HTR-8/SVneo (cell line): ENCODE results near the gene FRMD4A.

Experiments used
- DNase-seq: peaks from one replicate; pipeline ENCODE4 v3.0.0; 2011; ENCODE audit warnings: low spot score, mixed read lengths; ENCODE audit not compliant: insufficient read length
- FAIRE-seq: peaks from 2 replicates; lab custom pipeline; 2011; peaks lifted over from hg19 to GRCh38; lab: Jason Lieb, UNC

The FRMD4A gene

DNA sequence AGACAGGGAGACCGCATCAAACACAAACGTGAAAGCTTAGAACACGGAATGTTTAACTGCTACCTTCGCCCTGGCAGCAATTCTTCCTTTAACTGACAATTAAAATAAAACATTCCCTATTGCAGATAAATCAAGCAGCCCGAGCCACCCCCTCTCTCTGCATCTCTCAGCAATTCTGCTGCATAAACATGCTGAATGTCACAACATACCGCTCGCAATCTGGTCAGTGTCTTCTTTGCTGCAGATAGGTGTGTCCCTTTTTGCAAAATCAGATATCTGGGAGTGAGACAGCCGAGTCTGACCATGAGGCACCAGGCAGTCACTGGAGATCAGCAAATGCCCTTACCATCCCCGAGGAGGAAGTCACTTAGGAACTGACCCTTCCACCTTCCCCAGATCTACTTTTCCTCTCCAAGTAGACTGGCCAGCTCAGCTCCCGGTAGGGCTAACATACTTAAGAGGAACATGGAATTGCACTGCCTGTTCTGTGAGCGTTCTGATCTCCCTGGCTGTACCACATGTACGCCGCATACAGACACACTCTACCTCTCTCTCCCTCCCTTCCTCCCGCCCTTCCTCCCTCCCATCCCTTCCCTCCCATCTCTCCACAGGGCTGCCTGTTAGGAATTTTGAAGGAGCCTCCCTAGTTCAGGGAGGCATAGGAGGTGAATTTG lies at the start of gene FRMD4A:
FRMD4A (minus strand) TSS at position 537 of the 674 bp plus-strand sequence.
- FAIRE-seq (no peak), DNase-seq (no peak)

DNA sequence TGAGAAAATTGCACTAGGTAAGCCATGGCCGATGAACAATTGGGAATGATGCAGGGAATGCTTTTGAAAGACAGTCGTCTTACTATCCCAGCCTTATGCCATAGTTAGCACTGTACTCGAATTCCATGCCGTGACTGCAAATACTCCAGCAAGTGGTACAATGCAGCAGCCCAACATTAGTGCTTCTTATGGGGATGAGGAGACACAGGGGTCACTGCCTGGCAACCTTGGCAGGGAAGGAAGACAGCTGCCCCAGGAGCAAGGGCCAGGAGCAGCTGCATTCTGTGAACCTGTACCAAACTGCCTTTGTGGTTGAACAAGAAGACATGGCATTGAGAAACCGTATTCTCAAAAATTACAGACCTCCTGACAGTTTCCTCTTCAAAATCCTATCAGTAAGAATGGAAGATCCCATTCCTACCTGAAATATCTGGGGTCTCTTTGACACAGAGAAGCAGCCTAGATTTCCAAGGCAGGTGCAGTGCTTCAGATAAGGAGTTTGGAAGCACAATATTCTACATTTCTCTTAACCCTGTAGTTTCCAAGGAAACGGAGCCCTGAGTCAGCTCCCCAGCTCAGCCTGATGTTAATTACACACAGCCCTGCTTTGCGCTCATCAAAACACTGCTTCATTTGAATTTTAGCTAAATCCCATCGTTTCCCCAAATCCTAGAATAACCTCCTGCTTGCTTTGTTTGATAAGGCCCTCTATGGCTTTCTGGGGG lies 49.0 kb upstream of the FRMD4A start:
- DNase-seq (no peak), FAIRE-seq (no peak)

DNA sequence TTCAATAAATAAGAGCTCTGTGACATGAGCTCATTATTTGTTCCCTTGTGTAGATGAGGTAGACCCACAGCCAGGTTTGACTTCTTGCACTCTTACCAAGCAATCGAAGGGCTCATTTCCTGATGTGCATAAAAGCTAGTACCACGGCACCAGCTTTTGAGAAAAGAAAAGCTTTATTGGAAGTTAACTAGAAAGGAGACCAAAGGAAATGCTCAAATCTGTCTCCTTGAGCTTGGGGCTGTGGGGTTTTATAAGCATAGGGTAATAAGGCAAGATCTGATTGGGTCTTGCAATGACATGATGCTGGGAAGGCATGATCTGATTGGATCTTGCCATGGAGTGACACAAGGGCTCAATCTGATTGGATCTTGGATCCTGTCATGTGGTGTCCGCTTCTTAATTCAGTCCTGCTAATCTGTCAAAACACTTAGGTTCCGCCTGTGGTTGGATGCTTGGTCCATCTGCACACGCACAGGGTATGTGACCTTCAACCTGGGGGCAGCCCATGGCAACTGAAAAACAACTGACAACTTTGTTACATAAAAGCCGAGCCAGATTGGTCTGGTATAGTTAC lies 47.8 kb upstream of the FRMD4A start:
- DNase-seq (no peak), FAIRE-seq (no peak)

DNA sequence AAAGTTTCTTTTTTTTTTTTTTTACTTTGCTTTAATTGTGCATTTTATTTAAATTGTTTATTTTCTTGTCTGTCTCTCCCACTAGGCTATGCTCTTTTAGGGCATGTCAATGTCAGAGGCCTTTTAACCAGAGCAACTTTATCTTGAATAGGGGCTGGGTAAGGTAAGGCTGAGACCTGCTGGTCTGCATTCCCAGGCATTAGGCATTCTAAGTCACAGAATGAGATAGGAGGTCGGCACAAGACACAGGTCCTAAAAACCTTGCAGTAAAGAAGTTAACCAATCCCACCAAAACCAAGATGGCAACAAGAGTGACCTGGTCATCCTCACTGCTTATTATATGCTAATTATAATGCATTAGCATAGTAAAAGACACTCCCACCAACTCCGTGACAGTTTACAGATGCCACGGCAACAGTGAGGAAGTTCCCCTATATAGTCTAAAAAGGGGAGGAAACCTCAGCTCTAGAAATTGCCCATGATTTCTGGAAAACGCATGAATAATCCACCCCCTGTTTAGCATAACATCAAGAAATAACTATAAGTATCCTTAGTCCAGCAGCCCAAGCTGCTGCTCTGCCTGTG lies 47.0 kb upstream of the FRMD4A start:
- no peak for FAIRE-seq
- DNase-seq = no peak

DNA sequence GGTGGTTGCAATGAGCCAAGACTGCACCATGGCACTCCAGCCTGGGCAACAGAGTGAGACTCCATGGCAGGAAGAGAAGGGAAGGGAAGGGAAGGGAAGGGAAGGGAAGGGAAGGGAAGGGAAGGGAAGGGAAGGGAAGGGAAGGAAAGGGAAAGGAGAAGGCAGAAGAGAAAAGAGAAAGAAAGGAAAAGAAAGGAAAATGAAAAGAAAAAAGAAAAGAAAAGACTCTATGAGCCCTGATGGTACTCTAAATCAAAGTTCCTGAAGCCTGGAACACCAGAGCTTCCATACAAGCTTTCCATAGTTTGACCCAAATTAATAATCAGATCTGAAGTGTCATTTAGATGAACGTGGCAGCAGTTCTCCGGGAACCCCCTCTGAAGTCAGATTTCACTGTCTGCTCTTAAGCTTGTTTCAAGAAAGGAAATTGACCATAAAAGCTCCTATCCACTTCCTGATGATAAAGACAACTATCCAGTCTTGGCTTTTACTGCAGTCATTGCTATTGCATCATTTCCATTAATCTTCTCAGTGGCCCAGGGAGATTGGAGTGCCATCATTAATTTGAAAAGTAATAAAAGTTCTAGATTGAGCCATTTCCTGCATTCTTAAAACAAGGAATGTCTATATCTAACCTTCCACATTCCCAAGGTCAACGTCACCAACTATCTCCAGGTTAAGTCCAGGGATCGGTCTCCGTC lies 44.2 kb upstream of the FRMD4A start:
- peak; percentile 54 for DNase-seq
- no peak for FAIRE-seq

DNA sequence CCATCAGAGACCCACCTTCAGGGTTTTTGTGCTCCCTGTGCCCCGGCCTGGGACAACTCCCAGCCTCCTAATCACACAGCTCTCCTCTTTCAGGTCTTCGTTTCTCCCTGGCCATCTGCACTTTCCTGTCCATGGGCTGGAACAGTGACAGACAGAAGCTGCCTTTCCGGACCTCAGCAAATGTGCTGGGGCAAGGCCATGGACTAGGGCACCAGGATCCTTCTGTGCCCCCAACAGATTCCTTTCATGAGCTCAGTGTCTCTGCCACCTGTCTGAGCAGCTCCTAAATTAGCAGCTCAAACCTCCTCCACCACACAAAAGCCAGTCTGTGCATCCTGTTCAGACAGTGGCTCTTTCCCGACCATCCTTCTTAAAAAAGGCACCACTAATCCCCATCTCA lies 41.9 kb upstream of the FRMD4A start:
- FAIRE-seq (no peak), DNase-seq (no peak)

DNA sequence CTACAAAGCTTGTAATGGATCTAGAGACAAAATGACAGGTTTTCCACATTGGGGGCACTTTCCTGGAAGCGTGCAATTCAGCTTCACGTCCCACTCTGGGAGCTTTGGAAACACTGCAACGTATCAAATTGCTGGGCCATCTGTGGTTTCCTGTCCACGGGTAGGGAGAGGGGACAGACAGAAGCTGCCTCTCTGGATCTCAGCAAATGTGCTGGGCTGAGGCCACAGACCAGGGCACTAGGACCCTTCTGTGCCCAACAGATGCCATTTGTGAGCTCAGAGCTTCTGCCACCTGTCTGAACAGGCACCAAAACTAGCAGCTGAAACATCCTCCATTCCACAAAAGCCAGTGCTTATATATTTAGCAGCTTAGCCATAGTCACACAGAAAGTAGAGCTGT lies 40.9 kb upstream of the FRMD4A start:
- no peak for FAIRE-seq

DNA sequence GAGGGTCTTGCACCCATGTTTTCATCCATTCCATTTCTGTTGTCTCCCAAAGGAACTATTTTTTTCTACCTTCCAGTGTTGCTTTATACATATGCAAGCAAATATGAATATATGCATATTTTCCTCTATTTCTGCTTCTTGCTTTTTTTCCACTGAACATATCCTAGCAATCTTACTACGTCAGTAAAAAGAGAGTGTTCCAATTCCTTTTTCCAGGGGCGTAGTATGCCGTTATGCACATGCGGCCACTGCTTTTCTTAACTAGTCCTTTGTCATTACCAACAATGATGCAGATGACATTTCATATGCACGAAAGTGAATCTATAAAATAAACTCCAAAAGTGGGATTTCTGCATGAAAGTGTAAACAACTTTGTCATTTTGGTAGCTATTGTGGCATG lies 40.2 kb upstream of the FRMD4A start:
- DNase-seq (no peak), FAIRE-seq (no peak)

More for the DNA sequence above, 40.9 kb upstream of the FRMD4A start:
- DNase-seq = no peak

DNA sequence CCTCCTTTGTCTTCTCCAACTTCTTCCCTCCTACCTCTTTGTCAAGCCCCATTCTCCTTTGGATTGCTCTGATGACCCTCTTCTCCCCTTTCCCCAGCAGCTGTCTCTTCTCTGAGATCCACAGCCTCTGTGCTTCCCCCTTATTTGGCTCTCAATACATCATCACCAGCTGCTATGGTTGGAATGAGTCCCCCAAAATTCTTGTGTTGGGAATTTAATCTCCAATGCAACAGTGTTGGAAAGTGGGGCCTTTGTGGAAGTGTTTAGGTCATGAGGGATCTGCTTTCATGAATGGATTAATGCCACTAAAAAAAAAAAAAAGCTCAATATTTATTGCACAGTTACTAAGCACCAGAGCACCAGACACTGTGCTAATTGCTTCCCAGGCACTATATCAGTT lies 39.2 kb upstream of the FRMD4A start:
- DNase-seq (no peak), FAIRE-seq (no peak)

DNA sequence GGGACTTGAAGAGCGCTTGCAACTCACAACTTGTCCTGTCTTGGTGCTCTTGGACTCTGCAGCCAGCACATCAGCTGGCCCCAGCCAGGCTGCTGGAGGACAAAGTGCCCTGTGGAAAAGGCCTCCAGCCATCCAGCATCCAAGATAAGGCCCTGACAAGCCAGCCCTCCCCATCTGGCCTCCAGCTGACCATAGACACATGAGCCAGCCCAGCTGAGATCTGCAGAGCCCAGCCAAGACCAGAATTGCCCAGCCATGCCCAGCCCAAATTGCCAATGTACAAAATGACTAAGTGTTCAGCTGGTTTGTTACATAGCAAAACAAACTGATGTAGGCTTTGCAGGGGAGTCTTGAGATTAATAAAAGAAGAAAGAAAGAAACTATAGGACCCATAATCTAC lies 36.0 kb upstream of the FRMD4A start:
- DNase-seq (no peak), FAIRE-seq (no peak)

DNA sequence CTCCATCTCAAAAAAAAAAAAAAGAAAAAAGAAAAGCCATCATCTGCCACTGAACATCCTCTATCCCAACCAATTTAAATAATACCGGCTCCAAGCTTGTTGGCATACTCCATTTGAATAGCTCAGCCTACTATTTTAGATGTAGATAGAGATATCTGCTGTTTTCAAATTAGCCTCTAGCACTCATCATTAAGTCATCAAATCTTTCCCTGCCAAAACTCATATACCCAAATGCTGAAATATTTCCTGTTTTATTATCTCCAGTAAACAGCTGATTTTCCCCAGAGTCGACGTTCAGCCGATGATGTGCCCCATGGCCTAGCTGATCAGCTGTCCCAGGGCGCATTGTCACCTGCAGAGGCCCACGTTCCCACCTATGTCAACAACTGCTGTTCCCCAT lies 34.5 kb upstream of the FRMD4A start:
- no peak for FAIRE-seq
- no peak for DNase-seq

DNA sequence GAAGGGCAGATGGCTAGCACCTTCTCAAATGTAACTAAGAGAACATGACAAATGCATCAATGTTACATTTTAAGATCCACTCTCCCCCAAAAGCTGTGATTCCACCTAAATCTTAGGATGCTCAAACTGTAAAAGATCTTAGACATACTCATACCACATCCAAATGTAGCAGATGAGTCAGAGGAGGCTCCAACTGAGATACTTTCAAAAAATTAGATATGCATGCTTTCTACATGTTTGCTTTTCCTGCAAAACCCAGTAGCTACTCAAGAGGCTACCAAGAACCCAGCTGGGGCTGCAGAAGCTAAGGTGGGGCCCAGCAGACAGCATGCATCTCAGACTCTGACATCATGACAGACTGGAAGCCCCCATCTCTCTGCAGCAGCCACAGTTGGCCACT lies 31.4 kb upstream of the FRMD4A start:
- FAIRE-seq = no peak
- no peak for DNase-seq

DNA sequence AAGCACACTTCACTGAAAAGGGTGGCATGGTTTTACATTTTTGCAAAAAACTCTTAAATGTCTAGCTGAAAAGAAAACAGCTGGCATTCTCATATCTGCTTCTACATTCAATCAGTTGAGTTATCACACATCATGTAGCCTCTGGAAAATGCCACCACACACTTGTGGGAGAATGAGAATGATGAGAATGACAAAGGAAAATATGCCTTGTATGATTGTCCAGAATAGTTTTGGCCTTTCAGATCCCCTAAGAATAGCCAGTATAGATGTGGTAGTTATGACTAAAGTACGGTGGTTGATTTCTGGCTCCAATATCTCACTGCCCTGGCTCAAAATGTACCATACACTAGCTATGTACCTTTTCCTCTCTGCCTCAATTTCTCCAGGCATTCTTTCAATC lies 30.2 kb upstream of the FRMD4A start:
- DNase-seq (no peak), FAIRE-seq (no peak)

DNA sequence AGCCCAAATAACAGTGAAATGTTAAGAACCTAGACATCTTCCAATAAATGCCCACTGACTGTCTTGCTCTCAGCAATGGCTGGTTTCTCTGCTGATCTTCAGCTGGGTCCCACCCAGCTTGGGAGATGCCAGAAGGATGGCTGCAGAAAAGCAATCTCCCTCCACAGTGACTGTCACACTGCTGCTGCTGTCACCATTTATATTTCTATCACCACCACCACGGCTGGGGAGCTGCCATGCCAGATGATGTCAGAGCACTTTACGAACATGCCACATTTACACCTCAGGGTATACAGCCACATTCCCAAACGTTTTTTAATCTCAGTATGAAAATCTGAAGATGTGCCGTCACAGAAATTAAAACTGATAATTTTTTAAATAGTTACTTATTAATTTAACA lies 29.8 kb upstream of the FRMD4A start:
- no peak for FAIRE-seq

DNA sequence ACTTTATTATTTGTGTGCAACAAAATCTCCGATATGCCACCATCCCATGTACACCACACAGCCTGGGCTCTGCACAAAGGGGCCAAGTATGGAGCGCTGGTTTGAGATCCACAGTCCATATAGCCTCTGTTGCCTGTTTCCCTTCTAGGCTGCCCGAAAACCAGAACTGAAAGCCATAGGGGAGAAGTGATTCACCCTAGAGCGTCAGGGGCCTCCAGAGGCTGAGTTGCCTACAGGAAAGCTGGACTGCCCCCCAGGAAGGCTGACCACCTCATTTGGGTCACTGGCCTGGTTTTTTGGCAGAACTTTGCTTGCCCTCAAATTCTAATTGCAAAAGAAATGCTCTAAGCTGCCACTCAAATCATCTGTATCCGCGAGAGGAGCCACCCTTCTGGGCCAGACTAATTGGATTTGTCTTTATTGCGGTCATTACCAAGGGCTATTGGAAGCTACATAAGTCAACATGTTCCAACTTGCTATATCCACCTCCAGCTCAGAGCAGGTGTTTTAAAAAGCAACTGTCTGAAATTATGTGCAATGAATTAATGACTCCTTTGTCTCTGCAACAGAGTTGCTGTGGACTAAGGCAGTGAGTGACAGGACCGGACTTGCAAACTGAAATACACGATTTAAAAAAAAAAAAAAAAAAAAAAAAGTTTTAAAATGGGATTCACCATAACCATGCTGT lies 28.3 kb upstream of the FRMD4A start:
- DNase-seq (no peak), FAIRE-seq (no peak)

More for the DNA sequence above, 29.8 kb upstream of the FRMD4A start:
- no peak for DNase-seq

DNA sequence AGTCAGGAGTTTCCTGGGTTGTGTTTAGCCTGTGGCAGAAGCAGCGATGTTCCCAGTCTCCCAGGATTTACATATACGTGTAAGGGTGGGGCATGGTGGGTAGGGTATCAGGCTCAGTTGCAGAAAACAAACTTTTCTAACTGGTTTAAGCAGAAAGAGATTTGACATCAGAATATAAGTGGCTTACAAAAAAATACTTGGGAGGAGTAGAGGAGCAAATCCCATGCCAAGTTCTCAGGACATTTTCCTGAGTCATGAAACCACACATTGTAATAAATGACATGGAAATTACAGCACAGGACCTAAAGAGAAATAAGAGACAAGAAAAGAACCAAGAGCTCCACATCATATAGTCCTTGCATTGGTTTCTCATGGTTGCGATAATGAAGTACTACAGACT lies 26.2 kb upstream of the FRMD4A start:
- no peak for FAIRE-seq
- DNase-seq = peak; percentile 10

DNA sequence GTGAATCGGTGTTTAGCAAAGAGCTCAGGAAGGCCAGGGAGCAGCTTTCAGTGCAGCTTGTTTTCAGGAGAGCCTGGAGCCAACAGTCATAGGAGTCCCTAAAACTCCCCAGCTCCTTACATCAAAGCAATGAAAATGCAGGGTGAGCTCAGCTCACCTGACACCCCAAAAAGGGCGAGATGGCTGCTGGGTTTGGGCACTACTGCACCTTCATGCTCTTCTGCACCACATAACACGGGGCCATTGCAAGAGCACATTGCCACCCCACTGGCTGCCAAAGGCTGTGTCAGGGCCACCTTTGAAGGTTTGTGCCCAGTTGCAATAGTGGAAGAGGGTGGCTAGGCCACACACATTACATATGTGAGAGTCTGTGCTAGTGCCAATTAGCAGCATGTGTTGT lies 25.0 kb upstream of the FRMD4A start:
- no peak for FAIRE-seq
- DNase-seq = no peak

DNA sequence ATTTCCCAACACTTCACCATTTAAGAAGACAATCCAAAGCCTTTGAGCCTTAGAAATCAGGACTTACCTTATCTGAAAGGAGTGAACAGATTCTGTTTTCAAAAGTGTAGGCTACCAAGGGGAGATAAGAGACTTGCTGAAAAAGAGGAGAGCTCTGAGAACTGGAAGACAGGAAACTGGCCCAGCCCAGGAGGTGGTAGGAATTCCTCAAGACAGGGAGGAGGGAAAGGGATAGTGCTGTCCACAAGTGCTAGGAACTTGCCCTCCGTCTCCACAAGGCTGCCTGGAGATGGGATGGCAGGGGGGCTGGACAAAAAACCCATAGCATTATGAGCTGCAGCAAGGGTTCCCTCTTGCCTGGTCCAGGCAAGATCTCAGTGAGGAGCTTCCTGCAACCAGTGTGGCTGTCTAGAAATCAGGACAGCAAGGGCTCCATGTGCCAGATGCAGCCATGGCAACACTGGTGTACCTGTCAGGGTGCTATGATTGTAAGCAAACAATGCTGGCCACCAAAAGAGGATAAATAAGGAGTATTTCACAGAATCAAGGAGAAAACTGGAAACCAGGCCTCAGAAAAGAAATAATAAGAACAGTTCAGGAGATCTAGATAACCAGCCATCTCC lies 22.7 kb upstream of the FRMD4A start:
- FAIRE-seq (no peak), DNase-seq (no peak)

DNA sequence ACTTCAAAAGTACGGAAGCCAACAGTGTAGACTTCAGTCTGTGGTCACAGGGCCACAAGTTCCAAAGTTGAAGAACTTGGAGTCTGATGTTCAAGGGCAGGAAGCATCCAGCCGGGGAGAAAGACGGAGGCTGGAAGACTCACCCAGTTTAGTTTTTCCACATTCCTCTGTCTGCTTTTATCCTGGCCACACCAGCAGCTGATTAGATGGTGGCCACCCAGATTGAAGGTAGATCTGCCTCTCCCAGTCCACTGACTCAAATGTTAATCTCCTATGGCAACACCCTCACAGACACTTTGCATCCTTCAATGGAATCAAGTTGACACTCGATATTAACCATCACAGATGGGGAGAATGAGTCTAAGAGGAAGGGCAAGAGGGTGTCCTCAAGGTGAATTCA lies 19.3 kb upstream of the FRMD4A start:
- DNase-seq (no peak), FAIRE-seq (no peak)

DNA sequence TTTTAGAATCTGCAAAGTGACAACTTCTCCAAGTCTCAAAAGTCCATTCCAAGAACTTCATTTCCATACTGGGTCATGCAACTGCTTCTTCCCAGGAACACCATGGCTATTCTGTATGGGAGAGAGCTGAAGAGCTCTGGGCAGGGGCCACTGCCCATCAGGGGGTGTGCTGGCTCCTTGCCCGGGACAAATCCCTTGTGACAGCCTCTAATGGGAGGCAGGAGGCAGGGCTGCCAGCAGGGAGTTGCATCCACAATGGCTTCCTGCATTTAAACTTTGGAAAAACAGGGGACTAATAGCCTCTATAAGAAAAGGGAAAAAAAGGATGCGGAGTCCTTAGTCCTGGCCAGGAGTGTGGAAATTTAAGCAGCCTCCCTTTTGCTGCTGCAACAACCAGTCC lies 18.4 kb upstream of the FRMD4A start:
- FAIRE-seq = no peak
- no peak for DNase-seq
